Activated CD4-positive, alpha-beta memory T cell treated with anti-CD3 and anti-CD28 coated beads for 36 hours (primary cell): ENCODE results near the gene ALDOA. TPM values are rescaled to one million over a fixed set of nuclear protein-coding genes. Genes with fewer than 3 reads are reported as not detected.

Experiments
- CTCF ChIA-PET: fragments of 350-600 bp; sonication (Branson Sonifier 250); formaldehyde crosslinking; loops from one replicate; lab custom pipeline; 2021; ENCODE audit warnings: antibody characterized with exemption, inconsistent platforms; lab: Charles Lee
- POLR2A ChIA-PET: fragments of 350-600 bp; sonication (Branson Sonifier 250); formaldehyde crosslinking; loops from one replicate; lab custom pipeline; 2021; ENCODE audit warnings: antibody characterized with exemption; lab: Charles Lee
- DNase-seq: peaks from one replicate; pipeline ENCODE4 v3.0.0-alpha.2; 2020
- H3K27ac Mint-ChIP-seq: one replicate; pipeline ENCODE4 v1.8.0; 2021; ENCODE audit warnings: mixed read lengths
- H3K27me3 Mint-ChIP-seq: one replicate; pipeline ENCODE4 v1.8.0; 2021; ENCODE audit warnings: mixed read lengths
- H3K36me3 Mint-ChIP-seq: one replicate; pipeline ENCODE4 v1.8.0; 2021; ENCODE audit warnings: mixed read lengths
- H3K4me1 Mint-ChIP-seq: one replicate; pipeline ENCODE4 v1.8.0; 2021; ENCODE audit warnings: low read depth, mixed read lengths
- H3K4me3 Mint-ChIP-seq: one replicate; pipeline ENCODE4 v1.8.0; 2021; ENCODE audit warnings: mild to moderate bottlenecking, mixed read lengths
- H3K9me3 Mint-ChIP-seq: one replicate; pipeline ENCODE4 v1.8.0; 2021; ENCODE audit warnings: mixed read lengths
- intact Hi-C: fragments of 100-400 bp; cut with micrococcal nuclease; formaldehyde crosslinking; loops from one replicate; pipeline ENCODE4 v1.15.1; 2023
- total RNA-seq, 2 experiments: library from RNA; stranded (reverse); gene quantifications; one replicate each; pipeline ENCODE4 v1.2.3, GENCODE V29; 2021

ALDOA gene
- total RNA-seq, 2 experiments from 2014 or later = 1,724 to 1,734 TPM

- CTCF ChIA-PET = interaction anchor here (0.7 to 3.2 kb wide), 2 partner anchors 26 to 498 kb away, joined by 3 to 10 read pairs; partner anchors contain the start of gene TBX6
- Mint-ChIP-seq H3K36me3 (peaks cover 9% of the 10 kb centered on the region), H3K27ac (no peak overlapping the region), H3K9me3 (no peaks in the 10 kb centered on the region), H3K4me3 (no peak overlapping the region), H3K27me3 (no peaks in the 10 kb centered on the region), H3K4me1 (peaks cover 32% of the 10 kb centered on the region)
- intact Hi-C loops = no loop called here
- no peak for DNase-seq
- POLR2A ChIA-PET = interaction anchor here (1.0 kb wide), 1 partner anchor 65 kb away, joined by 4 read pairs; the partner anchor contains the start of gene CORO1A
Measured at GRCh38 chr16:30117768-30118167, 52.2 kb downstream of the ALDOA start.

GRCh38 chr16:30119428-30119827 is 53.9 kb downstream of the ALDOA start:
- intact Hi-C loops = no loop called here
- H3K36me3 Mint-ChIP-seq = peaks cover 9% of the 10 kb centered on the region
- DNase-seq = no peak
- H3K27ac Mint-ChIP-seq = no peak overlapping the region
- no peaks in the 10 kb centered on the region for H3K9me3 Mint-ChIP-seq
- ChIA-PET CTCF (interaction anchor here (3.2 kb wide), 1 partner anchor 28 kb away, joined by 10 read pairs; the partner anchor contains the start of gene TBX6), POLR2A (no interaction called here)
- H3K27me3 Mint-ChIP-seq = no peaks in the 10 kb centered on the region
- H3K4me3 Mint-ChIP-seq = no peak overlapping the region
- H3K4me1 Mint-ChIP-seq = peaks cover 30% of the 10 kb centered on the region

Other genes with a start within 250 kb of the ALDOA start
- gene PAGR1, start 249.6 kb upstream of the ALDOA start, total RNA-seq = 10 to 100 TPM; 21.9 to 24.0 TPM
- 100 to 1,000 TPM; 149 to 156 TPM for gene MVP, start 245.3 kb upstream of the ALDOA start, total RNA-seq
- 10 to 100 TPM; 39.5 to 43.9 TPM for gene CDIPT, start 202.5 kb upstream of the ALDOA start, total RNA-seq
- gene SEZ6L2, start 166.2 kb upstream of the ALDOA start, total RNA-seq = under 1 TPM; 0.38 to 0.58 TPM
- gene ASPHD1, start 165.3 kb upstream of the ALDOA start, total RNA-seq = 1 to 10 TPM; 1.6 to 1.9 TPM
- 10 to 100 TPM; 36.6 to 37.9 TPM for gene KCTD13, start 139.5 kb upstream of the ALDOA start, total RNA-seq
- gene TMEM219, start 103.7 kb upstream of the ALDOA start, total RNA-seq = 10 to 100 TPM; 57.1 to 64.8 TPM
- gene TAOK2, start 91.9 kb upstream of the ALDOA start, total RNA-seq = 10 to 100 TPM; 27.2 to 28.2 TPM
- gene HIRIP3, start 70.1 kb upstream of the ALDOA start, total RNA-seq = 10 to 100 TPM; 40.5 to 40.6 TPM
- gene INO80E, start 69.5 kb upstream of the ALDOA start, total RNA-seq = 10 to 100 TPM; 84.1 to 94.0 TPM
- under 1 TPM; 0.33 to 0.34 TPM for gene DOC2A, start 54.7 kb upstream of the ALDOA start, total RNA-seq
- gene C16orf92, start 42.6 kb upstream of the ALDOA start, total RNA-seq = not detected
- 1 to 10 TPM; 5.0 TPM for gene TLCD3B, start 34.5 kb upstream of the ALDOA start, total RNA-seq
- 100 to 1,000 TPM; 121 to 133 TPM for gene PPP4C, start 10.2 kb downstream of the ALDOA start, total RNA-seq
- 1 to 10 TPM; 2.3 to 2.9 TPM for gene TBX6, start 26.2 kb downstream of the ALDOA start, total RNA-seq
- gene YPEL3, start 30.5 kb downstream of the ALDOA start, total RNA-seq = 10 to 100 TPM; 32.5 to 36.9 TPM
- 1 to 10 TPM; 5.3 to 9.9 TPM for gene GDPD3, start 47.8 kb downstream of the ALDOA start, total RNA-seq
- 10 to 100 TPM; 85.5 to 93.1 TPM for gene MAPK3, start 57.5 kb downstream of the ALDOA start, total RNA-seq
- 1,000 to 10,000 TPM; 1,027 to 1,051 TPM for gene CORO1A, start 117.8 kb downstream of the ALDOA start, total RNA-seq
- gene BOLA2B, start 127.9 kb downstream of the ALDOA start, total RNA-seq = 100 to 1,000 TPM; 156 to 159 TPM
- gene SLX1A, start 128.1 kb downstream of the ALDOA start, total RNA-seq = 10 to 100 TPM; 98.8 to 99.9 TPM
- 10 to 100 TPM; 14.2 to 15.2 TPM for gene SULT1A3, start 133.5 kb downstream of the ALDOA start, total RNA-seq
- 10 to 100 TPM in 1 of 2 experiments, 1 to 10 TPM in 1; 6.5 to 11.9 TPM for gene NPIPB13, start 182.7 kb downstream of the ALDOA start, total RNA-seq